ENCODE data around the gene PACC1. TPM values are rescaled to one million over a fixed set of nuclear protein-coding genes. Genes with fewer than 3 reads are reported as not detected.

PACC1 gene
- 10 to 100 TPM in 3 of 5 donors, 1 to 10 TPM in 2; 5.5 to 16.4 (median 11.1) TPM for total RNA-seq
- total RNA-seq (2013): 11.2 TPM
- 4.4 to 26.5 (median 11.5) reads per million in 29 experiments for total RNA-seq

GRCh38 chr1:212414328-212415106 lies at the start of gene PACC1:
Gene PACC1, minus strand, starts transcription at chr1:212414886. Its CDS starts 129 bp downstream, at chr1:212414757.
- H3K27ac ChIP-seq (ENCODE audit: low read length): peak within 1 kb of the TSS; percentile 45
- 0% methylated on average over 71 of the region's 74 CpGs for WGBS (ENCODE audit: insufficient coverage)
- no peaks in the 10 kb centered on the region for H3K9me3 ChIP-seq
- H3K36me3 ChIP-seq (ENCODE audit: control insufficient read depth in 2 of 2, extremely low read depth in 1 of 2, insufficient read depth in 1 of 2, low read length in 1 of 2): peaks cover 5 to 16% of the 10 kb centered on the region in 2 donors
- ChIA-PET POLR2A (no interaction called here), CTCF (interaction anchor here (1.0 to 1.5 kb wide), 2 partner anchors 41 to 379 kb away, joined by 5 to 7 read pairs; partner anchors contain the start of genes DTL (in 1 of the 2) and INTS7 (in 1 of the 2))
- no peaks in the 10 kb centered on the region for H3K27me3 Mint-ChIP-seq
- H3K9me3 Mint-ChIP-seq: no peaks in the 10 kb centered on the region
- H3K4me3 Mint-ChIP-seq: peak within 1 kb of the TSS; percentile 99
- DNase-seq (peak; percentile 72 to 93 (median 82)), ATAC-seq (replicated peaks in 1 of 4) (peak; percentile 85 to 92 (median 89))
- peaks cover 27% of the 10 kb centered on the region for H3K36me3 Mint-ChIP-seq
- peaks cover 0 to 31% of the 10 kb centered on the region in 2 experiments for H3K4me1 ChIP-seq (ENCODE audit: control insufficient read depth in 1 of 2, extremely low read depth in 1 of 2, insufficient read depth in 2 of 2, low read length in 2 of 2)
- peak within 1 kb of the TSS; percentile 77 to 90 for H3K4me3 ChIP-seq (ENCODE audit: control insufficient read depth in 1 of 2, extremely low read depth in 1 of 2, low read length in 1 of 2)
- peaks cover 31 to 44% (median 40%) of the 10 kb centered on the region in 3 donors for H3K4me1 Mint-ChIP-seq
- H3K27ac Mint-ChIP-seq: peak within 1 kb of the TSS; percentile 89 to 93
- H3K27me3 ChIP-seq (replicated peaks in 1 of 2; ENCODE audit: control insufficient read depth in 2 of 2, extremely low read depth in 1 of 2, insufficient read depth in 2 of 2, low read length in 1 of 2): no peaks in the 10 kb centered on the region

- no peaks in the 10 kb centered on the region for H3K9me3 ChIP-seq
- DNase-seq (no peak), ATAC-seq (replicated peaks in 1 of 4) (no peak)
- ChIA-PET POLR2A (interaction anchor here in 1 of 2 donors (0.6 kb wide), 1 partner anchor 315 kb away, joined by 8 read pairs; no protein-coding TSS in a partner anchor), CTCF (interaction anchor here (0.9 to 1.9 kb wide), 3 partner anchors 8 to 13 kb away, joined by 4 to 5 read pairs (median 4); no protein-coding TSS in a partner anchor)
- WGBS (ENCODE audit: insufficient coverage): 92% methylated on average over 5 of the region's 7 CpGs
- H3K27me3 ChIP-seq (replicated peaks in 1 of 2; ENCODE audit: control insufficient read depth in 2 of 2, extremely low read depth in 1 of 2, insufficient read depth in 2 of 2, low read length in 1 of 2): peaks cover 0 to 15% of the 10 kb centered on the region in 2 experiments
- Mint-ChIP-seq H3K27me3 (no peaks in the 10 kb centered on the region), H3K4me3 (no peak overlapping the region), H3K27ac (no peak overlapping the region), H3K9me3 (no peaks in the 10 kb centered on the region), H3K4me1 (peaks cover 0 to under 1% (median 0%) of the 10 kb centered on the region in 3 donors), H3K36me3 (no peaks in the 10 kb centered on the region)
- H3K4me1 ChIP-seq (ENCODE audit: control insufficient read depth in 1 of 2, extremely low read depth in 1 of 2, insufficient read depth in 2 of 2, low read length in 2 of 2): no peaks in the 10 kb centered on the region
- no peaks in the 10 kb centered on the region for H3K36me3 ChIP-seq (ENCODE audit: control insufficient read depth in 2 of 2, extremely low read depth in 1 of 2, insufficient read depth in 1 of 2, low read length in 1 of 2)
- H3K27ac ChIP-seq (ENCODE audit: low read length): no peak overlapping the region
- H3K4me3 ChIP-seq (ENCODE audit: control insufficient read depth in 1 of 2, extremely low read depth in 1 of 2, low read length in 1 of 2): no peak overlapping the region
Observed at GRCh38 chr1:212463565-212464285, 49.0 kb upstream of the PACC1 start.

GRCh38 chr1:212461916-212462660 lies 47.4 kb upstream of the PACC1 start:
- Histone ChIP-seq H3K9me3 (no peaks in the 10 kb centered on the region), H3K27me3 (replicated peaks in 1 of 2; ENCODE audit: control insufficient read depth in 2 of 2, extremely low read depth in 1 of 2, insufficient read depth in 2 of 2, low read length in 1 of 2) (peaks cover 0 to 15% of the 10 kb centered on the region in 2 experiments), H3K36me3 (ENCODE audit: control insufficient read depth in 2 of 2, extremely low read depth in 1 of 2, insufficient read depth in 1 of 2, low read length in 1 of 2) (no peaks in the 10 kb centered on the region), H3K4me1 (ENCODE audit: control insufficient read depth in 1 of 2, extremely low read depth in 1 of 2, insufficient read depth in 2 of 2, low read length in 2 of 2) (no peaks in the 10 kb centered on the region), H3K4me3 (ENCODE audit: control insufficient read depth in 1 of 2, extremely low read depth in 1 of 2, low read length in 1 of 2) (no peak overlapping the region), H3K27ac (ENCODE audit: low read length) (no peak overlapping the region)
- POLR2A ChIA-PET: no interaction called here
- Mint-ChIP-seq H3K4me1 (peaks cover 0 to 4% (median 0%) of the 10 kb centered on the region in 3 donors), H3K36me3 (no peaks in the 10 kb centered on the region), H3K9me3 (no peaks in the 10 kb centered on the region), H3K4me3 (no peak overlapping the region), H3K27me3 (no peaks in the 10 kb centered on the region), H3K27ac (no peak overlapping the region)
- DNase-seq (no peak), ATAC-seq (replicated peaks in 1 of 4) (no peak)
- CTCF ChIA-PET: interaction anchor here in 1 of 2 donors (0.9 kb wide), 1 partner anchor 391 kb away, joined by 3 read pairs; no protein-coding TSS in a partner anchor
- WGBS (ENCODE audit: insufficient coverage): 77% methylated on average over 7 of the region's 13 CpGs

GRCh38 chr1:212460376-212460775 lies 45.7 kb upstream of the PACC1 start:
- DNase-seq (no peak), ATAC-seq (replicated peaks in 1 of 4) (no peak)
- Mint-ChIP-seq H3K4me3 (no peak overlapping the region), H3K27ac (no peak overlapping the region), H3K9me3 (no peaks in the 10 kb centered on the region), H3K4me1 (peaks cover 0 to 4% (median 0%) of the 10 kb centered on the region in 3 donors), H3K36me3 (no peaks in the 10 kb centered on the region), H3K27me3 (no peaks in the 10 kb centered on the region)
- no peak overlapping the region for H3K27ac ChIP-seq (ENCODE audit: low read length)
- ChIA-PET POLR2A (no interaction called here), CTCF (no interaction called here)
- 78% methylated on average over 7 of the region's 9 CpGs for WGBS (ENCODE audit: insufficient coverage)
- no peaks in the 10 kb centered on the region for H3K9me3 ChIP-seq
- peaks cover 0 to 15% of the 10 kb centered on the region in 2 experiments for H3K27me3 ChIP-seq (replicated peaks in 1 of 2; ENCODE audit: control insufficient read depth in 2 of 2, extremely low read depth in 1 of 2, insufficient read depth in 2 of 2, low read length in 1 of 2)
- H3K4me1 ChIP-seq (ENCODE audit: control insufficient read depth in 1 of 2, extremely low read depth in 1 of 2, insufficient read depth in 2 of 2, low read length in 2 of 2): peaks cover 0 to 5% of the 10 kb centered on the region in 2 experiments
- no peaks in the 10 kb centered on the region for H3K36me3 ChIP-seq (ENCODE audit: control insufficient read depth in 2 of 2, extremely low read depth in 1 of 2, insufficient read depth in 1 of 2, low read length in 1 of 2)
- H3K4me3 ChIP-seq (ENCODE audit: control insufficient read depth in 1 of 2, extremely low read depth in 1 of 2, low read length in 1 of 2): no peak overlapping the region

GRCh38 chr1:212459656-212460055 lies 45.0 kb upstream of the PACC1 start:
- H3K9me3 ChIP-seq: no peaks in the 10 kb centered on the region
- Mint-ChIP-seq H3K27ac (no peak overlapping the region), H3K27me3 (no peaks in the 10 kb centered on the region), H3K9me3 (no peaks in the 10 kb centered on the region), H3K4me1 (peaks cover 0 to 4% (median 0%) of the 10 kb centered on the region in 3 donors), H3K36me3 (no peaks in the 10 kb centered on the region), H3K4me3 (no peak overlapping the region)
- ChIA-PET CTCF (interaction anchor here (0.5 to 5.1 kb wide), 4 partner anchors 87 to 770 kb away, joined by 3 to 133 read pairs (median 48); no protein-coding TSS in a partner anchor), POLR2A (no interaction called here)
- WGBS (ENCODE audit: insufficient coverage): 93% methylated on average over 3 of the region's 5 CpGs
- DNase-seq (no peak), ATAC-seq (replicated peaks in 1 of 4) (no peak)
- no peak overlapping the region for H3K4me3 ChIP-seq (ENCODE audit: control insufficient read depth in 1 of 2, extremely low read depth in 1 of 2, low read length in 1 of 2)
- peaks cover 0 to 5% of the 10 kb centered on the region in 2 experiments for H3K4me1 ChIP-seq (ENCODE audit: control insufficient read depth in 1 of 2, extremely low read depth in 1 of 2, insufficient read depth in 2 of 2, low read length in 2 of 2)
- no peak overlapping the region for H3K27ac ChIP-seq (ENCODE audit: low read length)
- H3K27me3 ChIP-seq (replicated peaks in 1 of 2; ENCODE audit: control insufficient read depth in 2 of 2, extremely low read depth in 1 of 2, insufficient read depth in 2 of 2, low read length in 1 of 2): peaks cover 0 to 9% of the 10 kb centered on the region in 2 experiments
- H3K36me3 ChIP-seq (ENCODE audit: control insufficient read depth in 2 of 2, extremely low read depth in 1 of 2, insufficient read depth in 1 of 2, low read length in 1 of 2): no peaks in the 10 kb centered on the region

Data from T-cell (primary cell).